SH-SY5Y (cell line): Measurements from ENCODE around the gene CCSER1.

ENCODE experiments used
- GATA2 ChIP-seq: IDR thresholded peaks from 2 replicates; pipeline ENCODE4 v1.6.1; 2011; ENCODE audit warnings: mild to moderate bottlenecking, low read depth, low read length
- GATA3 ChIP-seq: IDR thresholded peaks from 2 replicates; pipeline ENCODE4 v1.6.1; 2011; ENCODE audit warnings: low read depth, mild to moderate bottlenecking, low read length, moderate library complexity

The CCSER1 gene

DNA sequence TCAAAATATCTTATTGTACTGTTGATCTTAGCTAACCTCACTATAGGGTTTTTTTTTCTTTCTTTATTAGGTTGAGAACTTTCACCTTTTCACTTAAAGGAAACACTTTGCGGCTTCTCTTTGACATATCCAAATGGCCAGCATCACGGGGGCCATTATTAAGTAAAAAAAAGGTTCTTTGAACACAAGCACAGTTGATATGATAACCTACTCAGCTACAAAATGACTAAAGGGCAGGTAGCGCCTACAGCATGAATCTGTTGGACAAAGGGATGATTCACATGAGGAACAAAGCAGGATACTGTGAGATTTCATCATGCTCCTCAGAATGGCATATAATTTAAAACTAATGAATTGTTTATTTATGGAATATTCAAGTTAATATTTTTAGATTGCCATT, 119.6 kb downstream of the CCSER1 start:
- TF ChIP-seq GATA2, result no peak
- TF ChIP-seq GATA3, result no peak

DNA sequence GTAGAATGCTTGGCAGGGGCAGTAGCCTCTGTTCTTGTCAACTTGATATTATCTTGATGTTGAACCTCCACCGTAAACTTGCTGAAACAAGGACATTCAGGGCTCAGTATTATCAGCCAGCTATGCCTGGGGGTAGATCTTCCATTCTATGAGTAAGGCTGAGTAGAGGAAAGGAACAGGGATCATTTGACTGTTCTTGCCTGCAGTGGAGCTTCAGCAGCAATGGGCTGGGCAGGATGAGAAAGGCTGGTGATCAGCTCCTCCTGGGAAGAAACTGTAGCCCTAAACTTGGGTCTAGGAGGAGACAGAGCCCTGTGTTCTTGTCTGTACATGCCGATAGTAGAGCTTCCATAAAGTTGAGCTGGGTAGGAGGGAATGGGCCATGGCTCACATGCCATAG, 127.2 kb downstream of the CCSER1 start:
- no peak for TF ChIP-seq GATA2
- no peak for TF ChIP-seq GATA3

DNA sequence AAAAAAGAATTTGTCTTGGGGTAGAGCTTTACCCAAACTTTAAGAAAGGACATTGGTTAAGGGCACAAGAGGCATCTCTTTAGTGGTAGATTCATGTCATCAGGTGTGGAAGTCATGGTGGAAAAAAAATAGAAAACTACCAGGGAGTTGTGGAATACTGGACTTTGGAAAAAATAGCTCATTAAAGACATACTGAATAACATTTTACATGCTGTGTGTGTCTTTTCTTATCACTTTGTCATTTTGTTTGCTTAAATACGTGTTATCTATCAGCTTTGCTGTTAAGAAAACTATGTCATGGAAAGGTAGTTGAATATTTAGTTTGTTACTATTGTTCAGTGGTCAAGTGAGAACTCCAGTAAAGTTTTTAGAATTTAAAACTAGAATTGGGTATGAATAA, 147.0 kb downstream of the CCSER1 start:
- TF ChIP-seq GATA3, result no peak
- TF ChIP-seq GATA2, result no peak

DNA sequence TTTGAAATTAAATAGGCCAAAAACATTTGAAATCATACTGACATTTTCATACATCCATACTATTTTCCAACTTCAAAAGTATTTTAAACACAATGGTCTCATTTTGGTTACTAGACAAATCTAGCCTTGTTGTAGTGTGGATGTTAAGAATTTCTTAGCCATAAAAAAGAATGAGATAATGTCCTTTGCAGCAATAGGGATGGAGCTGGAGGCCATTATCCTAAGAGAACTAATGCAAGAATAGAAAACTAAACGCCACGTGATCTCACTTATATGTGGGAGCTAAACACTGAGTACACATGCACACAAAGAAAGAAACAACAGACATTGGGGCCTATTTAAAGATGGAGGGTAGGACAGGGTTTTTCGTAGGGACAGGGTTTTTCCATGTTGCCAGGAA, 153.8 kb downstream of the CCSER1 start:
- TF ChIP-seq GATA2 (no peak), GATA3 (no peak)

DNA sequence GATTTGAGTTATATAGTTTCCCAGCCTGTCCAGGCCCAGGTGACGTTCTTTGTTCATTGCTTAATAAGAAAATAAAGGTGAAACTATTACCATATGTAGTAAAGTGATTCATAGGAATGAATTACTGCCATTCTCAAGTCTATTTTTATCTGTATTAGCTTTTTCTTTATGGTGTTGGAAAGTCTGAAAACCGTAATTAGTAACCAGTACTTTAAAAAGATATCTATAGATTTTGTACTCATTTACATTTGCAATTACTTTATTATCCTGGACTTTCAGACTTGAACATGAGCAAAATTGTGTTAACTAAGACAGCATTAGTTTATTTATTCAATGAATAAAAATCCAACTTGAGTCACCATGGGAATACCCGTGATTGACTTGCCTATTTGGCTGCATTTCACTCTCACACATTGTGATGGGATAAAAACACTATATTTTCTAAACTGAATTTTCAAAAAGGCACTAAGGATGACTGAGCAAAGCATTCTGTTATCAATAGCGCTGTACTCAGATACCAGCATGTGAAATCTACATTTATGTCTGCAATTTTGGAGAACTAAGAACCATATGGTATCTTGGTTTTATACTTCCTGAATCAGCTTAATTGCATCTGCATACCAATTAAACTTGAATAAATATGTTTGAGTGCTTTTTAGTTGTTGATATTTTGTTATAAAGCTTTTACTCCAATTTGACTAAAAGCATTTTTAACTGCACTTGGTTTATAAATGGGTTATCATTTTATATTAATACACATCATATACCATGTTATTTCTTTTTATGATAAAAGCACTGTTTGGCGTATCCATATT, 154.6 kb downstream of the CCSER1 start:
- no peak for TF ChIP-seq GATA2
- no peak for TF ChIP-seq GATA3

DNA sequence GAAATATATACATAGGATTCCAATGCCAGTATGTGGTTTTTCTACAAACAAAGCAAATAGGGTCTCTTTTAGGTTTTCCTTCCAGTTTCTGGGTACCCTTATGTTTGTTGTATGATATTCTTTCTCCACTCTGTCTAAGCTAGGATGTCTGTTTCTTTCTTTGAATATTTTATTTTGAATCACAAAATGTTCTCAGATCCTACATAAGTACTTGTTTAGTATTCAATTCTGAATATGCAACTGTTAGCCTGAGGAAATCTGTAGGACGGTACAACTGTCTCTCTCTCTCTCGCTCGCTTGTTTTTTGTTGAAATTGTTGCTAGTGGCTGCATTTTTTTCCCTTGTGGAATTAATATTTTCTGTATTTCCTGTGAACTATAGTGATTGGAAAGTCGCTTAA, 163.2 kb downstream of the CCSER1 start:
- TF ChIP-seq GATA3, result no peak
- no peak for TF ChIP-seq GATA2

DNA sequence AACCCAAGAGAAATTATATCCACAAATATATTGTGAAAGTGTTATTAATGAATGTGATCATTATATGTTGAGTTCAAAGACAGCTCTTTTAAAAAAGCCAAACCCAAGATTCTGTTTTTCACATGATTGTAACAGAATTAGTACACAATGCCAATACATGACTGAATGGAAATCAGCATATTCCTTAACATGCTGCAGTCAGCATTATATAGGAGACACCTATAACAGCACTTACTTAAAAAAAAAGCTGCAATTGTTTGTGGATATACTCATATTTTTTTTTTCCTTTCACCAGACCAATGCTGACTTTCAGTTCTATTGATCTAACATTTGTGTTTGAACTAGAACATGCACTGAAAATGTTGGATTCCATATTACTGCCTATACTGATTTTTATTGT, 165.2 kb downstream of the CCSER1 start:
- TF ChIP-seq GATA3, result no peak
- no peak for TF ChIP-seq GATA2

DNA sequence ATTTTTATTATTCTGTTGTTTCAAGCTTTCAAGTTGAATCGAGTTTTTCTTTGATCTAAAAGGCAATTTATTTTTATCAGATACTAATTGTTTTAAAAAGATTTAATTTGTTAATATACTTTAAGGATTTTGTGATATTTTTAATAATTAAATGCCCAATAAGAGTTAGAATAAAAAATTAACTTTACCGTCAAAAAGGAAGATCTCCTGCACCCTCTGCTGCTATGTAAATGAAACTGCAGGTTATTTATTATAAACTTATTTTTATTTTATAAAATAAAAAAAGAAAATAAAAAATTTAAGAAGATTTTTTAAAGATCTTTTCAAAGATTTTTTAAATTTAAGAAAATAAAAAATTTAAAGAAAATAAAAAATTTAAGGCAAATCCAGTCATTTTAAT, 166.1 kb downstream of the CCSER1 start:
- no peak for TF ChIP-seq GATA2
- no peak for TF ChIP-seq GATA3

DNA sequence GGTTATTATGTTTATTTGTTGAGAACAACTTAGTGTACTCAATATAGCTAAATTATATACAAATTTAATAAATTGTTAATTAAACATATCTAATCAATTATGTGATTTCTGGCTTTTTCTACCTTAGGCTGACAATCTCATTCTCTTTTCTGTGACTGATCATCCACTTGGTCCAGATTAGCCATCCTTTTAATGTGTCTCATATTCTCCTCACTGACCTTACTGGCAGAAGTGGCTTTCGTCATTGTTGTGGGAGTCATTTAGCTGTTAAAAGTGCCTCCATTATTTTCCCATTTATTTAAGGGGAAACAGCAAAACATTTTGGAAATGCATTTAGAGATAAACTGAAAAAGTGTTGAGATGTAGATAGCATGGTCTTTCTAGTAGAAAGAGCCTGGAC, 172.2 kb downstream of the CCSER1 start:
- TF ChIP-seq GATA3 (no peak), GATA2 (no peak)

DNA sequence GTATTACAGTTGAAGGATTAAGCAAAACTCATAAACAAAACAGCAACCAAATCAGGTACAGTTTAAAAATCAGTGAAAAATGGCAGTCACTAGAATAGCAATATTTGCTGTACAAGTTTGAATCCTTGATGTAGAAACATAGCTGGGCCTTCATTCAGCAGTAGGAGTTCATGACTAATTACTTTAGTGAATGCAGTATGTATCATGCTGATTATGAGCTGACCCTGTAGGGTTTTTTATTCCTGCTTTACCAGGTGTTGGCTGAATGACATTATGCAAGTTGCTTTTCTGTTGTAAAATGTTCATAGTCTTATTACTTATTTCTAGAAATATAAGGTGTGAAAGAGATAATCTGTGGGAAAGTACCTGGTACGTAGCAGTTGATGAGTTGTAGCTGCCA, 179.6 kb downstream of the CCSER1 start:
- TF ChIP-seq GATA3, result no peak
- TF ChIP-seq GATA2, result no peak

DNA sequence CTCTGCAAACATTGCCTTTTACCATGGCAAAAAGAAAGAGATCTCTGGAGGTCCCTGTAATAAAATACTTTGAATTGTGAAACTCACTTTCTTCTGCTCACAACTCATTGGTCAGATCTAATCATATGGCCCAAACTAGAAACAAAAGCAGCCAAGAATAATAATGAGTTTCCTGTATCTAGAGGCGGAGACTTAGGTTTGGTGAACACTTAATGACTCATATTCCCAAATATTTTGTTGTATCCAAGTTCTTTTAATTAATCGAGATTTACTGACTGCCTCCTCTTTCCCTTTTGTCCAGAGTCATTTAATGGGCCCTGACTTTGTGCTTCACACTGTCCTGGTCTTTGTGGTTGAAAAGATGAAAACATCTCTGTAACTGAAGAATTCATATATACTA, 190.6 kb downstream of the CCSER1 start:
- no peak for TF ChIP-seq GATA3
- TF ChIP-seq GATA2, result no peak

DNA sequence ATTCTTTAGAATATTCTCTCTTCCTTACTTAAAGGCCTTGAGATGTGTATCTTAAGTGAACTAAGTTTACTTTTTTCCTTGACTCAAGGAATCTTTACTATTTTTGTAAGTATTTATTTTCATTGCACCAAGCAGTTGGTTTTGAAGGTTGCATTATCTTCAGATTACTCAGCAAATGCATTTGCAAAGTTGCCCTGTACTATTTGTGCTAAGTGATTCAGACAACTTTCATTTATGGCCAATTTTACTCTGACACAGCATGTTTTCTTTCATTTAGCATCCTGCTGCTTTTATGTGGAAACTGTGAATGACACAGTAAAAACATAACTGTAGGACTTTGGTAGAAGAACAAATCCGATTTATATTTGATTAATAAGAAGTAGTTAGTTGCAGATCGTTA, 191.0 kb downstream of the CCSER1 start:
- TF ChIP-seq GATA3, result no peak
- no peak for TF ChIP-seq GATA2

DNA sequence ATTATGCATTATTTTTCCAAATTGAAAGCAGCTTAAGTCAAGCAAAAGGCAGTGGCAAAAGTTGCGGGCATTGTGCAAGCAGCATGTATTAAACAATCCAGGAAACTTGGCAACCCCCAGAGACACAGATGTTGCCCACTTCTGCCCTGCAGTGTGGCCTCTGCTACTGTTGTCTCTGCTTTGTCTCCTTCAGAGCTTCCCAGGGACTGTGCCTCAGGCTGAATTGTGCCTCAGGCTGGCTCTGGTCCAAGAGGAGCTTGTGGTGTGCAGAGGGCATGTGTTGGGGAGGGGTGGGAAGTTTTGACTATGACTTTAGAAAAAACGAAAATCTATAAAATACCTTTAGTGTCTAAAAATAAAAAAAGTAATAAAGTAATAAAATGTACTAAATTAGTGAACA, 201.4 kb downstream of the CCSER1 start:
- no peak for TF ChIP-seq GATA3
- TF ChIP-seq GATA2, result no peak

DNA sequence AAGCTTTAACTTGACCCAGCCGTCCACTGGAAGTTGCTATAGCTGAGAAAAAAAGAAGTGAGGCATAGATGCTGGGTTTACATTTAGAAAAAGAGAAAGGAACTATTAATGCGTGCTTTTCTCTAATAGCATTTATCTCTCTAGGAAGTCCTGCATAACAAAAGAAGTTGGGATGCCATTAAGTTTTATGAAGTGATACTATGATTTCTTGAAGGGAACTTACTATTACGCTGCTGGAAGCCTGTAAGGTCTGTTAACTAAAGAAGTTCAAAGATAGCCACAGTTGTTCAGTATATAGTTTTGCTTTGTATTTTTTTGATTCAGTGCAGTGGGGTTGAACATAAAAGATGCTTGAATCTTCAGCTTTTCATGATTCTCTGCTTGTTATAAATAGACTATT, 203.4 kb downstream of the CCSER1 start:
- TF ChIP-seq GATA3 (no peak), GATA2 (no peak)

DNA sequence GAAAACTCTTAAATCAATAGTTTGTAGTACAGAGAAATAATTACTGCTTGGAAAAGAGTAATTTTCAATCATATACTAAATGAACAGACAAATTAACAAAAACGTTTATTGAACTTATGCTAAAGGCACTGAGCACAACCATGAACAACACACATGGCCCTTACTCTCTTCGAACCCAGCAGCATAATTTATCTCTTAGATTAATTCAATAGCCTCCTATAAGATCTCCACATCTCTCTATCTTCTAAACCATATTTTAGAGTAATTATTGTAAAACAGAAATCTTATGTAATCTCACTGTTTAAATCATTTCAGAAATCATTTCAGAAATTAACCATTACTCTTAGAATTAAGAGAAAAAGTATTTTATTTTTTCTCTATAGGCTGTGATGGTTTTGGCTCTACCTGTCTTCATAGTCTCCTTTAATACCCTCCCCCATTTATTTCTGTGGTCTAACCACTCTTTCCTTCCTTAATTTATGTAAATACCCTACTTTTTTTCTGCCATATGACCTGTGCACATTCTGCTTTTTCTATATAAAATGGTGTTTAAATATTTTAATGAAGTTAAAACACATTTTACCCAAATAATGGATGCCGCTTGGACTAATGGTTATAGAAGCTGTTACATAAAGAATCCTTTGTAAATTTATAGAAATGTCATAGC, 218.5 kb downstream of the CCSER1 start:
- peak; percentile 92 for TF ChIP-seq GATA3
- peak; percentile 52 for TF ChIP-seq GATA2
